OCI-M2 (cell line): ENCODE measurements around the gene CNTRL.

Source experiments
- DNase-seq: peaks from one replicate; lab custom pipeline; 2025; ENCODE audit not compliant: unreplicated experiment; lab: John Stamatoyannopoulos, UW

Gene CNTRL

DNA sequence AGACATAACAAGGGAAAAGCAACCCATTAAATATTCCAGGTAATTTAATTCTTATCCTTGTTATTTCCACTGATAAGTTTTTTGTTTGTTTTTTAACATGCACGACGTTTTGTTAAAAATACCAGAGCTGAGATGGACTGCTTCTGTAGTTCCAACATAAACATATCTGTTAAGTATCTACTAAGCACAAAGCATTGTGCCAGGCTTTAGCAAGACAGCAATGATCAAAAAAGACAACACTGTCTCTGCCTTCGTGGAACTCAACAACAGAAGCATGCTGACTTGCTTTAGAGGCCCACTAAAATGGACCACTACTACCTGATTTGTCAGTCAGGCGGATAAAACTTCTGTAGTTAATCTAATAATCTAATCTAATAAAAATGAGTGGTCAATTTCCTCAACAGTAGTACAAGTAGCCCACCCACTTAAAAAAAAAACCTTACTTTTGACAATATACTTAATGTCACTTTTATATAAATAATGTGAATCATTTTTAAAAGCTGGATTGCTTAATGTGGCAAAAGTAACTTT is 123.8 kb downstream of the CNTRL start:
- no peak for DNase-seq

- DNase-seq = no peak
Measured at GRCh38 chr9:121199921-121200320, 125.2 kb downstream of the CNTRL start.

GRCh38 chr9:121200356-121200755 is 125.6 kb downstream of the CNTRL start:
- DNase-seq = no peak

- no peak for DNase-seq
Measured at GRCh38 chr9:121201045-121201737, 126.4 kb downstream of the CNTRL start.

DNA sequence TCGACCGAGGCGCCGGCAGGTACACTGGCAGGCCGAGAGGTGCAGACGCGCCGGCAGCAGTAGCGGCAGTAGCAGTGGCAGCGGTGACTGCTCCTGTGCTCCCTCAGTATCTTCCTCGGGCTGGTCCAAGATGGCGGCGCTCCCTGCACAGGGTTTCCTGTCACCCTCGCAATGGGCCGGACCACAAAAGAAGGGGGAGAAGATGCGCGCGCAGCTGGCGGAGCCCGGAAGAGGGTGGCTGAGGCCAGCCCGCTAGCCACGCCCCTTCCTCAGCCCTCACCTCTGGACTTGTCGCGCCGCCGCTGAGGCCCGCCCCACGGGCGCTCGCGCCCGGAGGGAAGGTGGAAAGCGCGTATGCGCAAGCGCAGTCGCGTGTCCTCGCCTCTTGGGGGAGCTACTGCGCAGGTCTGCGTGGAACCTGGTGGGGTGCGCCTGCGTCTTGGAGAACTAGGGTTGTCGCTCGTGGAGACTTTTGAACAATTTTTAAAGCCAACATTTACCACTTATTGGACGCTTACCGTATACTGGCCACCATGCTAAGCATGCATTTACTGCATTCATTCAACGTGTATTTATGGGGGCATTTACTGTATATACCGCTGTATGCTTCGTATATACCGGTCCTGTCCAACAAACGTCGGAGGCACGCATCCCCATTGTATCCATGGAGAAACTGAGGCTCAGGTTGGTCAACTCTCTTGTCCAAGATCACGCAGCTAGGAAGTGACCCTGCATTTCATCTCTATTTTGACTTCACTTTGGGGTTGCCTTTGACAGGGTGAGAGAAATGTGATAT is 127.2 kb downstream of the CNTRL start, which contains the start of gene RAB14:
TSS of gene RAB14 (minus strand) at position 132 of the 796 bp plus-strand sequence. CDS start 8,457 bp downstream, outside the sequence.
- DNase-seq = peak; percentile 85

DNA sequence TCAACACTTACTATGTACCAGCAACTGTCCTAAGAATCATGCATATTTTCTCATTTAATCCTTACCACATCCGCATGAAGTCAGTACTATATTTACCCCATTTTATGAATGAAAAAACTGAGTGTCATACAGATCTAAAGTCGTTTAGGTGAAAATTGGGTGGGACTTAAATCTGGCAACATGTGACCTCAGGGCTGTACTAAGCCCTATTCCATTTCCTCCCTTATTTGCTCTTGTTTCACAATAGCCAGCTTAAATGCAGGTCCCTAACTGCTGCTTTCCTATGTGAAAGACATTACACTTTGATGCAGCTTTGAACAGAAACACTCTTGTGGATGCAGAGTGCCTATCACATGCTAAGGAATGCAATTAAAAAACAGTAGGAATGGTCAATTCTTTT is 129.4 kb downstream of the CNTRL start:
- no peak for DNase-seq

GRCh38 chr9:121204611-121205010 is 129.9 kb downstream of the CNTRL start:
- DNase-seq = no peak

GRCh38 chr9:121206516-121207370 is 132.0 kb downstream of the CNTRL start:
- DNase-seq = no peak

DNA sequence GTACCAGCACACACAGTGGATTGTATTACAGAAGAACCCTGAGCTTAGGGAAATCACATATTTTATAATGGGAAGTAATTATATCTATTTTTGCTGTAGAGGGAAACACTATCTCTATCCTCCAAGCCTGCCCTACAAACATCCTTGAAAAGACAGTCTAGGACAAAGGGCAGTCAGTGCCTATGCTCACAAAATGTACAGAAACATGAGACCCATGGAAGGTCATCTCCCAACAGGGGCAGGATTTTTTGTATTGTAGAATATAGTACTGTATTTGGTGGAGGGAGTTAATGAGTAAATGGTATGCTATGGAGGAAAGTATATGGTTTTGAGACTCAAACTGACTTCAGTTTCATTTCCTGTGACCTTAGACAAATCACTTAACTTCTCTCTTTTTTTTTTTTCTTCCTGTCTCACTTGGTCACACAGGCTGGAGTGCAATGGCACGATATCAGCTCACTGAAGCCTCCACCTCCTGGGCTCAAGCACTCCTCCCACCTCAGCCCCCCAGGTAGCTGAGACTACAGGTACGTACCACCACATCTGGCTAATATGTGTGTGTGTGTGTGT is 132.7 kb downstream of the CNTRL start:
- DNase-seq = no peak

- no peak for DNase-seq
Measured at GRCh38 chr9:121210536-121210935, 135.8 kb downstream of the CNTRL start.

- peak; percentile 50 for DNase-seq
Measured at GRCh38 chr9:121213136-121213806, 138.5 kb downstream of the CNTRL start.

DNA sequence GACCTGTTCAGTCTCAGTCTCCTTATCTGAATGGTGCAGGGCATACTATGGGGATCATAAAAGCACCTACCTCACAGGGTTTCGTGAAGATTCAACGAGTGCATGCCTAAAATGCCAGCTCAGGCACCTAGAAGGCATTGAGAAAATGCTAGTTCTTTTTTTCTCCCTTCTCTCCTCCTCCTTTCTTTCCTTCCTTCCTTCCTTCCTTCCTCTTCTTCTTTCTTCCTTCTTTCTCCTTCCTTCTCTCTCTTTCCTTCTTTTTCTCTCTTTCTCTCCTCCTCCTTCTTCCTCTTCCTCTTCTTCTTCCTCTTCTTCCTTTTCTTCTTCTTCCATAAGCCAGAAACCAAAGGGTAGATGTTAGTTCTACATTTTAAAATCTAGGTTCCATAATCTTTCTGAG is 139.2 kb downstream of the CNTRL start:
- DNase-seq = no peak

GRCh38 chr9:121216271-121216805 is 141.6 kb downstream of the CNTRL start:
- no peak for DNase-seq

GRCh38 chr9:121217609-121218292 is 143.0 kb downstream of the CNTRL start:
- DNase-seq = no peak

DNA sequence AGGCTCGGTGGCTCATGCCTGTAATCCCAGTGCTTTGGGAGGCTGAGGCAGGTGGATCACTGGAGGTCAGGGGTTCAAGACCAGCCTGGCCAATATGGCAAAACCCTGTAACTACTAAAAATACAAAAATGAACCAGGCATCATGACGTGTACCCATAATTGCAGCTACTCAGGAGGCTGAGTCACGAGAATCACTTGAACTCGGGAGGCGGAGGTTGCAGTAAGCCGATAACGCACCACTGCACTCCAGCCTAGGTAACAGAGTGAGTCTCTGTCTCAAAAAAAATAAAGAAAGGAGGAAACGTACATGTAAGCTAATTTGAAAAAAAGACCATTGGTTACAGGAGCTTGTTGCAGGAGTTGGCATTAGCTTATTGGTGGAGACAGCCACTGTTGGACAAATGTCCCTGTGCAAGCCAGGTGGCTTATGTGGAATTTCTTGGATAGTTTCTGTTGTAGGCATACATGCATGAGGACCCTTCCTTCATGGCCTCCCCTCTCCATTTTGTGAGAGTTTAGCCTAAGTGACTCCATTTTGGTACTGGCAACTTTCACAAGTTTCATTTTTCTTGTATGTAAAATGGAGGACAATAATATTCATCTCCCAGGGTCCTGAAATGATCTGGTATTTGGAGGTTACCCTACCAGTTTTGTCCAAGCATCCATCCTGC is 143.7 kb downstream of the CNTRL start:
- no peak for DNase-seq

GRCh38 chr9:121219530-121219929 is 144.8 kb downstream of the CNTRL start:
- no peak for DNase-seq

GRCh38 chr9:121220996-121221663 is 146.4 kb downstream of the CNTRL start:
- DNase-seq = no peak

DNA sequence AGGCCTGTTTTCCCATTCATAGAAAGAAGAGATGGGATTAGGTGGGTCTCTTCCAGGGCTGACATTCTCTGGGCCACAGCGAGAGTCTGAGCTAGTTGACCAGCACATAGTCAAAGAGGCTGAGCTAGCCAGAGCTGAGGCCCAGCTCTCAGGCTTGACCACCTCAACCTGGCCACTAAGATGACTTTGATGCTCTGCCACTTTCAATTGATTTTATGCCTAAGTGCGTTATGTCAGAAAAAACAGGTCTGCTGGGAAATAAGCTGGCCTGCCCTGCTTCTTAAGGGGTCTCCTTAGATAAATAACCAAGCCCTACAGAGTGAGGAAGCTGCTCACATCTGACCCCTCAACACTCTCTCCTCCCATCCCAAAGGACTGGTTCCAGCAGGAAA is 146.9 kb downstream of the CNTRL start:
- DNase-seq = no peak
